ENCODE measurements around the gene PKDCC. TPM values are rescaled to one million over a fixed set of nuclear protein-coding genes. Genes with fewer than 3 reads are reported as not detected.

PKDCC gene
- total RNA-seq, 1 experiment from 2014 or later: 3.9 TPM

- Histone ChIP-seq H3K9me2 (ENCODE audit: insufficient read depth) (no peaks in the 10 kb centered on the region), H3K27me3 (ENCODE audit: insufficient read depth, low read depth) (no peaks in the 10 kb centered on the region), H3F3A (ENCODE audit: insufficient read depth, low read depth) (peaks cover 23% of the 10 kb centered on the region; the same call in 1 of the 2 replicates), H3K4me1 (replicated peaks; ENCODE audit: insufficient read depth) (peaks cover 46% of the 10 kb centered on the region), H4K20me1 (ENCODE audit: insufficient read depth) (no peaks in the 10 kb centered on the region), H2AFZ (no peak overlapping the region), H3K4me2 (no peak overlapping the region), H3K4me3 (no peak overlapping the region), H3K9me3 (ENCODE audit: insufficient read depth, low read depth) (peaks cover 6% of the 10 kb centered on the region; the same call in 1 of the 2 replicates), H3K79me2 (ENCODE audit: low read depth) (no peaks in the 10 kb centered on the region), H3K36me3 (ENCODE audit: low read depth) (no peaks in the 10 kb centered on the region), H3K27ac (no peak overlapping the region)
- POLR2A ChIA-PET (ENCODE audit: unreplicated experiment): no interaction called here
- no peak for TF ChIP-seq CTCF (conservative IDR thresholded peaks at IDR 0.05)
- TF ChIP-seq EZH2 (IDR thresholded peaks at IDR 0.05; ENCODE audit: low read depth): no peak
- BruUV-seq (replicated peaks): no TSS peak
- intact Hi-C loops (cut with micrococcal nuclease; ENCODE audit: unreplicated experiment): no loop called here
- CTCF ChIA-PET: no interaction called here
- DNase-seq: no peak
These were observed 56.8 kb downstream of the PKDCC start for GRCh38 chr2:42104621-42105020.

- Histone ChIP-seq H3K9me3 (ENCODE audit: insufficient read depth, low read depth) (no peaks in the 10 kb centered on the region), H3F3A (ENCODE audit: insufficient read depth, low read depth) (peaks cover 23% of the 10 kb centered on the region; the same call in 1 of the 2 replicates), H3K79me2 (ENCODE audit: low read depth) (no peaks in the 10 kb centered on the region), H3K4me3 (no peak overlapping the region), H3K27me3 (ENCODE audit: insufficient read depth, low read depth) (no peaks in the 10 kb centered on the region), H3K9me2 (ENCODE audit: insufficient read depth) (no peaks in the 10 kb centered on the region), H3K4me1 (replicated peaks; ENCODE audit: insufficient read depth) (peaks cover 46% of the 10 kb centered on the region), H3K27ac (no peak overlapping the region), H2AFZ (no peak overlapping the region), H3K36me3 (ENCODE audit: low read depth) (no peaks in the 10 kb centered on the region), H3K4me2 (peak overlapping the region; percentile 24; the same call in 1 of the 2 replicates), H4K20me1 (ENCODE audit: insufficient read depth) (no peaks in the 10 kb centered on the region)
- POLR2A ChIA-PET (ENCODE audit: unreplicated experiment): interaction anchor here (0.7 kb wide), 1 partner anchor 246 kb away, joined by 4 read pairs; no protein-coding TSS in a partner anchor
- intact Hi-C loops (cut with micrococcal nuclease; ENCODE audit: unreplicated experiment): no loop called here
- no TSS peak for BruUV-seq (replicated peaks)
- DNase-seq: no peak
- TF ChIP-seq EZH2 (IDR thresholded peaks at IDR 0.05; ENCODE audit: low read depth) (no peak), CTCF (conservative IDR thresholded peaks at IDR 0.05) (no peak)
- CTCF ChIA-PET: interaction anchor here (1.1 kb wide), 1 partner anchor 27 kb away, joined by 4 read pairs; no protein-coding TSS in a partner anchor
These were observed 57.8 kb downstream of the PKDCC start for GRCh38 chr2:42105330-42106256.

DNA sequence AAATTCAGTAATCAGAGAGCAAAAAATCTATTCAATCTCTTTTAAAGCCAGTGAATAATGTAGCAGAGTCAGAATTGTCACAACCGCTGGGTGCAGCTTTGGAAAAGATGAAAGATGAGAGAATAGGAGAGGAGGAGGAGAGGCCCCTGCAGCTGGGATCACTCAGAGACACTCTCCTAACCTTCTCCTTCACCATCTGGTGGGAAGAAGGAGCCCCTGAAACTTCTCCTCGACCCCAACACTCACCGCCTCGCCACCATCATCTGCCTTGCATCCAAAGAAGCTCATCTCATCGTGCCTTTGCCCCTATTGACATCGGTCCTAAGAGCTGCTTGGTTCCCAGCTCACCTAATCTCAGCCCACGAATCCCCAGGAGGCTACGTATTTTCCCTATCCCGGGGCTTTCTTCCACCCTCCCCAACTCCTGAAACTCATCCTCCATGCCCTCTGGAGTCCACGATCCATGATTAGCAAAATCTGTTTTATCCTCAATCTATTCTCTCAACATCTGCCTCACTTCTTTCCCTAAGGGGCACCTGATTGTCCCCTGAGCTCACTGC lies 58.5 kb downstream of the PKDCC start:
- intact Hi-C loops (cut with micrococcal nuclease; ENCODE audit: unreplicated experiment): no loop called here
- POLR2A ChIA-PET (ENCODE audit: unreplicated experiment): interaction anchor here (0.7 kb wide), 1 partner anchor 247 kb away, joined by 4 read pairs; no protein-coding TSS in a partner anchor
- Histone ChIP-seq H3K4me1 (replicated peaks; ENCODE audit: insufficient read depth) (peaks cover 46% of the 10 kb centered on the region), H3K4me3 (no peak overlapping the region), H3K9me3 (ENCODE audit: insufficient read depth, low read depth) (no peaks in the 10 kb centered on the region), H3K4me2 (peak overlapping the region; percentile 24; the same call in 1 of the 2 replicates), H3F3A (ENCODE audit: insufficient read depth, low read depth) (peaks cover 23% of the 10 kb centered on the region; the same call in 1 of the 2 replicates), H3K27ac (no peak overlapping the region), H3K36me3 (ENCODE audit: low read depth) (no peaks in the 10 kb centered on the region), H4K20me1 (ENCODE audit: insufficient read depth) (no peaks in the 10 kb centered on the region), H3K9me2 (ENCODE audit: insufficient read depth) (no peaks in the 10 kb centered on the region), H2AFZ (no peak overlapping the region), H3K27me3 (ENCODE audit: insufficient read depth, low read depth) (no peaks in the 10 kb centered on the region), H3K79me2 (ENCODE audit: low read depth) (no peaks in the 10 kb centered on the region)
- CTCF ChIA-PET: no interaction called here
- no TSS peak for BruUV-seq (replicated peaks)
- TF ChIP-seq CTCF (conservative IDR thresholded peaks at IDR 0.05) (no peak), EZH2 (IDR thresholded peaks at IDR 0.05; ENCODE audit: low read depth) (no peak)
- DNase-seq: no peak
